T-helper 2 cell treated with Interferon-gamma antibody and Interleukin-4, amounts not matched to agents 5 μg/mL and 100 μg/mL, for 36 hours (primary cell): ENCODE measurements around the gene CRYBA4.
"Not testable (repeated sequence)": the region's sequence is repeated elsewhere in the genome, so short reads cannot be mapped to it uniquely, and the experiment has no call there.

Source experiments
- DNase-seq: peaks from one replicate; pipeline ENCODE4 v3.0.0; 2021; ENCODE audit warnings: low spot score
- H3K27ac Mint-ChIP-seq: one replicate; pipeline ENCODE4 v1.8.0; 2021; ENCODE audit warnings: mild to moderate bottlenecking, mixed read lengths
- H3K27me3 Mint-ChIP-seq: one replicate; pipeline ENCODE4 v1.8.0; 2021; ENCODE audit warnings: low read depth, mixed read lengths
- H3K36me3 Mint-ChIP-seq: one replicate; pipeline ENCODE4 v1.8.0; 2021; ENCODE audit warnings: low read depth, mixed read lengths
- H3K4me1 Mint-ChIP-seq: one replicate; pipeline ENCODE4 v1.8.0; 2021; ENCODE audit warnings: low read depth, mixed read lengths
- H3K4me3 Mint-ChIP-seq: one replicate; pipeline ENCODE4 v1.8.0; 2022; ENCODE audit warnings: mild to moderate bottlenecking, moderate library complexity, mixed read lengths
- H3K9me3 Mint-ChIP-seq: one replicate; pipeline ENCODE4 v1.8.0; 2021; ENCODE audit warnings: mixed read lengths

CRYBA4 gene

GRCh38 chr22:26609287-26609686, 12.5 kb upstream of the CRYBA4 start:
- H3K36me3 Mint-ChIP-seq, result no peaks in the 10 kb centered on the region
- no peak for DNase-seq
- peak overlapping the region; percentile 1 for H3K27ac Mint-ChIP-seq
- peaks cover 14% of the 10 kb centered on the region for H3K27me3 Mint-ChIP-seq
- H3K4me3 Mint-ChIP-seq, result no peak overlapping the region
- peaks cover 17% of the 10 kb centered on the region for H3K4me1 Mint-ChIP-seq
- H3K9me3 Mint-ChIP-seq, result no peaks in the 10 kb centered on the region

GRCh38 chr22:26610072-26610958, 11.4 kb upstream of the CRYBA4 start:
- peak; percentile 46 for DNase-seq
- Mint-ChIP-seq H3K4me3 (peak overlapping the region; percentile 55), H3K4me1 (peaks cover 16% of the 10 kb centered on the region), H3K9me3 (no peaks in the 10 kb centered on the region), H3K36me3 (no peaks in the 10 kb centered on the region), H3K27me3 (peaks cover 14% of the 10 kb centered on the region), H3K27ac (peak overlapping the region; percentile 85)

- Mint-ChIP-seq H3K36me3 (no peaks in the 10 kb centered on the region), H3K9me3 (no peaks in the 10 kb centered on the region), H3K27me3 (peaks cover 14% of the 10 kb centered on the region), H3K27ac (no peak overlapping the region), H3K4me1 (peaks cover 16% of the 10 kb centered on the region), H3K4me3 (no peak overlapping the region)
- DNase-seq, result no peak
Measured at GRCh38 chr22:26610996-26611395, 10.8 kb upstream of the CRYBA4 start.

GRCh38 chr22:26612652-26613051, 9.1 kb upstream of the CRYBA4 start:
- no peaks in the 10 kb centered on the region for H3K36me3 Mint-ChIP-seq
- H3K4me3 Mint-ChIP-seq, result no peak overlapping the region
- peaks cover 16% of the 10 kb centered on the region for H3K27me3 Mint-ChIP-seq
- peaks cover 18% of the 10 kb centered on the region for H3K4me1 Mint-ChIP-seq
- no peak overlapping the region for H3K27ac Mint-ChIP-seq
- no peaks in the 10 kb centered on the region for H3K9me3 Mint-ChIP-seq
- DNase-seq, result no peak

- Mint-ChIP-seq H3K4me1 (peaks cover 20% of the 10 kb centered on the region), H3K27me3 (peaks cover 11% of the 10 kb centered on the region)
- not testable (repeated sequence) for H3K9me3 Mint-ChIP-seq, H3K27ac Mint-ChIP-seq, H3K36me3 Mint-ChIP-seq, DNase-seq, H3K4me3 Mint-ChIP-seq
Measured at GRCh38 chr22:26613753-26614152, 8.0 kb upstream of the CRYBA4 start.

GRCh38 chr22:26614322-26614721, 7.4 kb upstream of the CRYBA4 start:
- H3K27me3 Mint-ChIP-seq, result peaks cover 9% of the 10 kb centered on the region
- peaks cover 18% of the 10 kb centered on the region for H3K4me1 Mint-ChIP-seq

GRCh38 chr22:26615149-26615548, 6.6 kb upstream of the CRYBA4 start:
- H3K4me1 Mint-ChIP-seq, result peaks cover 14% of the 10 kb centered on the region
- no peak for DNase-seq
- no peak overlapping the region for H3K27ac Mint-ChIP-seq
- peaks cover 8% of the 10 kb centered on the region for H3K27me3 Mint-ChIP-seq
- no peak overlapping the region for H3K4me3 Mint-ChIP-seq
- H3K36me3 Mint-ChIP-seq, result no peaks in the 10 kb centered on the region
- no peaks in the 10 kb centered on the region for H3K9me3 Mint-ChIP-seq

More at GRCh38 chr22:26614322-26614721, 7.4 kb upstream of the CRYBA4 start:
- Mint-ChIP-seq H3K4me3 (no peak overlapping the region), H3K27ac (no peak overlapping the region), H3K9me3 (no peaks in the 10 kb centered on the region), H3K36me3 (no peaks in the 10 kb centered on the region)
- no peak for DNase-seq

GRCh38 chr22:26615830-26616435, 5.8 kb upstream of the CRYBA4 start:
- Mint-ChIP-seq H3K4me3 (no peak overlapping the region), H3K36me3 (no peaks in the 10 kb centered on the region), H3K27ac (no peak overlapping the region), H3K9me3 (no peaks in the 10 kb centered on the region), H3K27me3 (peaks cover 8% of the 10 kb centered on the region), H3K4me1 (peaks cover 8% of the 10 kb centered on the region)
- no peak for DNase-seq

- Mint-ChIP-seq H3K27ac (no peak overlapping the region), H3K4me3 (no peak overlapping the region), H3K4me1 (peaks cover 8% of the 10 kb centered on the region), H3K9me3 (no peaks in the 10 kb centered on the region), H3K27me3 (peaks cover 8% of the 10 kb centered on the region), H3K36me3 (no peaks in the 10 kb centered on the region)
- DNase-seq, result no peak
Measured at GRCh38 chr22:26616650-26617049, 5.1 kb upstream of the CRYBA4 start.

GRCh38 chr22:26617271-26618199, 4.2 kb upstream of the CRYBA4 start, which contains the start of gene CRYBB1:
Gene CRYBB1 (minus strand): TSS chr22:26618027. CDS start chr22:26616319, 1,708 bp downstream.
- no peaks in the 10 kb centered on the region for H3K9me3 Mint-ChIP-seq
- peaks cover 8% of the 10 kb centered on the region for H3K27me3 Mint-ChIP-seq

GRCh38 chr22:26618455-26618854, 3.3 kb upstream of the CRYBA4 start:
- no peak overlapping the region for H3K4me3 Mint-ChIP-seq
- no peak for DNase-seq
- H3K9me3 Mint-ChIP-seq, result no peaks in the 10 kb centered on the region
- H3K4me1 Mint-ChIP-seq, result peaks cover 6% of the 10 kb centered on the region
- no peak overlapping the region for H3K27ac Mint-ChIP-seq
- H3K27me3 Mint-ChIP-seq, result peaks cover 6% of the 10 kb centered on the region
- H3K36me3 Mint-ChIP-seq, result no peaks in the 10 kb centered on the region

More at GRCh38 chr22:26617271-26618199, 4.2 kb upstream of the CRYBA4 start, which contains the start of gene CRYBB1:
- no peak within 1 kb of the TSS for H3K27ac Mint-ChIP-seq
- no peak for DNase-seq
- peaks cover 8% of the 10 kb centered on the region for H3K4me1 Mint-ChIP-seq
- H3K4me3 Mint-ChIP-seq, result no peak within 1 kb of the TSS
- no peaks in the 10 kb centered on the region for H3K36me3 Mint-ChIP-seq

- H3K27me3 Mint-ChIP-seq, result peaks cover 2% of the 10 kb centered on the region
- no peaks in the 10 kb centered on the region for H3K36me3 Mint-ChIP-seq
- H3K4me3 Mint-ChIP-seq, result no peak overlapping the region
- peaks cover 6% of the 10 kb centered on the region for H3K4me1 Mint-ChIP-seq
- H3K27ac Mint-ChIP-seq, result no peak overlapping the region
- no peak for DNase-seq
- no peaks in the 10 kb centered on the region for H3K9me3 Mint-ChIP-seq
Measured at GRCh38 chr22:26619510-26619909, 2.3 kb upstream of the CRYBA4 start.

- Mint-ChIP-seq H3K4me3 (no peak overlapping the region), H3K4me1 (peaks cover 5% of the 10 kb centered on the region), H3K27ac (no peak overlapping the region), H3K36me3 (no peaks in the 10 kb centered on the region), H3K27me3 (peaks cover 2% of the 10 kb centered on the region), H3K9me3 (no peaks in the 10 kb centered on the region)
- DNase-seq, result no peak
Measured at GRCh38 chr22:26620197-26620596, 1.6 kb upstream of the CRYBA4 start.
